ENCODE results near the gene CBLN3.

DNA sequence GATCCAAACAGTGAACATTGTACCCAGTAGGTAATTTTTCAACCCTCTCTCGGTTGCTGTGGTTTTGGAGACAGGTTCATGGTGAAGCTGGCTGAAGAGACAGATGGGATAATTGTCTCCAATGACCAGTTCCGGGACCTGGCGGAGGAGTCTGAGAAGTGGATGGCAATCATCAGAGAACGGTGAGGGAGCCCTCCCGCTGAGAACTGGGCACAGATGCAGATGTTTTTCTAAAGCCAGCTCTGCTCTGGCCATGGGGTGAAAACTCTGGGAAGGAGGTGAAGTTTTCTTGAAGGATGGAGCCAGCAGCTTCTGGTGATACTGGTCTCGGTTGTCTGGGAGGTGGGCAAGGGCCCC is 6.5 kb upstream of the CBLN3 start:
- TF ChIP-seq, protein P1, sequence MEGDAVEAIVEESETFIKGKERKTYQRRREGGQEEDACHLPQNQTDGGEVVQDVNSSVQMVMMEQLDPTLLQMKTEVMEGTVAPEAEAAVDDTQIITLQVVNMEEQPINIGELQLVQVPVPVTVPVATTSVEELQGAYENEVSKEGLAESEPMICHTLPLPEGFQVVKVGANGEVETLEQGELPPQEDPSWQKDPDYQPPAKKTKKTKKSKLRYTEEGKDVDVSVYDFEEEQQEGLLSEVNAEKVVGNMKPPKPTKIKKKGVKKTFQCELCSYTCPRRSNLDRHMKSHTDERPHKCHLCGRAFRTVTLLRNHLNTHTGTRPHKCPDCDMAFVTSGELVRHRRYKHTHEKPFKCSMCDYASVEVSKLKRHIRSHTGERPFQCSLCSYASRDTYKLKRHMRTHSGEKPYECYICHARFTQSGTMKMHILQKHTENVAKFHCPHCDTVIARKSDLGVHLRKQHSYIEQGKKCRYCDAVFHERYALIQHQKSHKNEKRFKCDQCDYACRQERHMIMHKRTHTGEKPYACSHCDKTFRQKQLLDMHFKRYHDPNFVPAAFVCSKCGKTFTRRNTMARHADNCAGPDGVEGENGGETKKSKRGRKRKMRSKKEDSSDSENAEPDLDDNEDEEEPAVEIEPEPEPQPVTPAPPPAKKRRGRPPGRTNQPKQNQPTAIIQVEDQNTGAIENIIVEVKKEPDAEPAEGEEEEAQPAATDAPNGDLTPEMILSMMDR (IDR thresholded peaks at IDR 0.05) = no peak
- TF ChIP-seq EZH2 (IDR thresholded peaks at IDR 0.05) = no peak

All from neural progenitor cell (in vitro differentiated cells).